ENCODE results near the gene FOXO3.

FOXO3 gene

DNA sequence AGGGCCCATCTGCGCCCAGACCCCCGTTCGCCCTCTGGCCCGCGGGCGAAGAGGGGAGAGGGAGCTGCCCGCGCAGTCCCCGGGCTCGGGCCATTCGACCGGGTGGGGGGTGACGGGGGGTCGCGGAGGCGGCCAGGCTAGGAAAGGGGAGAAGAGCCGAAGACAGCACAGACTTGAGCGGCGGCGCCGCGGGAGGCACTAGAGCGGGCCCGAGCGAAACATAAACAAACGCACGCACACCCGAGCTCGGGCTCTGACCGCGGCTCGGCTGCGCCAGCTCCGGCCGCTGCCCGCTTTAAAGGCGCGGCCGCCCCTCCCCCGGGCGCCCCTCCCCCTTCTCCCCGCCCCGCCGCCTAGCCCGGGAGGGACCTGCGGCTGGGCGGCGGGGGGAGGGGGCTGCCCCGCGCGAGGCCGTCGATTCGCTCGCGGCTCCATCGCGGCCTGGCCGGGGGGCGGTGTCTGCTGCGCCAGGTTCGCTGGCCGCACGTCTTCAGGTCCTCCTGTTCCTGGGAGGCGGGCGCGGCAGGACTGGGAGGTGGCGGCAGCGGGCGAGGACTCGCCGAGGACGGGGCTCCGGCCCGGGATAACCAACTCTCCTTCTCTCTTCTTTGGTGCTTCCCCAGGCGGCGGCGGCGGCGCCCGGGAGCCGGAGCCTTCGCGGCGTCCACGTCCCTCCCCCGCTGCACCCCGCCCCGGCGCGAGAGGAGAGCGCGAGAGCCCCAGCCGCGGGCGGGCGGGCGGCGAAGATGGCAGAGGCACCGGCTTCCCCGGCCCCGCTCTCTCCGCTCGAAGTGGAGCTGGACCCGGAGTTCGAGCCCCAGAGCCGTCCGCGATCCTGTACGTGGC lies at the start of gene FOXO3:
TSS of gene FOXO3 (plus strand) at position 455 of the 846 bp plus-strand sequence. CDS start at position 747, 292 bp downstream.
- peak; percentile 74 for DNase-seq (ENCODE audit: low spot score)
- TF ChIP-seq, protein P1, sequence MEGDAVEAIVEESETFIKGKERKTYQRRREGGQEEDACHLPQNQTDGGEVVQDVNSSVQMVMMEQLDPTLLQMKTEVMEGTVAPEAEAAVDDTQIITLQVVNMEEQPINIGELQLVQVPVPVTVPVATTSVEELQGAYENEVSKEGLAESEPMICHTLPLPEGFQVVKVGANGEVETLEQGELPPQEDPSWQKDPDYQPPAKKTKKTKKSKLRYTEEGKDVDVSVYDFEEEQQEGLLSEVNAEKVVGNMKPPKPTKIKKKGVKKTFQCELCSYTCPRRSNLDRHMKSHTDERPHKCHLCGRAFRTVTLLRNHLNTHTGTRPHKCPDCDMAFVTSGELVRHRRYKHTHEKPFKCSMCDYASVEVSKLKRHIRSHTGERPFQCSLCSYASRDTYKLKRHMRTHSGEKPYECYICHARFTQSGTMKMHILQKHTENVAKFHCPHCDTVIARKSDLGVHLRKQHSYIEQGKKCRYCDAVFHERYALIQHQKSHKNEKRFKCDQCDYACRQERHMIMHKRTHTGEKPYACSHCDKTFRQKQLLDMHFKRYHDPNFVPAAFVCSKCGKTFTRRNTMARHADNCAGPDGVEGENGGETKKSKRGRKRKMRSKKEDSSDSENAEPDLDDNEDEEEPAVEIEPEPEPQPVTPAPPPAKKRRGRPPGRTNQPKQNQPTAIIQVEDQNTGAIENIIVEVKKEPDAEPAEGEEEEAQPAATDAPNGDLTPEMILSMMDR (IDR thresholded peaks at IDR 0.05; ENCODE audit: extremely low read depth, missing control alignments) = no peak

DNA sequence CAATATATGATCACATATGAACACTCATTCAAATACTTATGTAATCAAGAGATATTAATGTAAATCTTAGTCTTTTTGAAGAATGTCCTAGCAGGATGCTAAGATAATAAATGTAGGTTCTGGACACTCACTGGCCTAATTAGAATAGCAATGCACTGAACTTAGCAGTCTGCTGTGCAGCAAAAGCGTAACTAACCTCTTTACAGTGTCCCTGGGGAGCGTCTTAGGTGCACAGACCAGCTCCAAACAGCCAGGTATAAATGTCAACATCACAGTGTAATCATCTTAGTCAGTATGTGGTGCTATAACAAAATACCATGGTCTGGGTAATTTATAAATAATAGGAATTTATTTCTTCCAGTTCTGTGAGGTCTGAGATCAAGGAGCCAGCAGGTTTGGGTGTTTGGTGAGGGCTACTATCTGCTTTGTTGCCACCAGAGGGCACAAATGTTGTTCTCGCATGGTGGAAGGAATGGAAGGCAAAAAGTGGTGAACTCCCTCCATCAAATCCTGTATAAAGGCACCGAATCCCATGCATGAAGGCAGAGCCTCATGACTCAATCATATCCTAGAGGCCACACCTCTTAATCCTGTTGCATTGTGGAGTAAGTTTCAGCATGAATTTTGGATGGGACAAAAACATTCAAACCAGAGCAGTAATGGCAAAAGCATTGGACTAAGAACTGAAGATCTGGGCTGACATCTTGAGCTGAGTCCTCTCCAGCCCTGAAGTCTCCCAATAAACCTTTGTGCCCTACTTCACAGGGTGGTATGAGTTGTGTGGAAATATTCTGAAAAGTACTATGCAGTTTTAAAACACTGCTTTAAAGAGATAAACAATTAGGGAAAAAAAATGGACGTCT lies 41.8 kb upstream of the FOXO3 start:
- no peak for DNase-seq (ENCODE audit: low spot score)
- TF ChIP-seq, protein P1 (IDR thresholded peaks at IDR 0.05; ENCODE audit: extremely low read depth, missing control alignments) = no peak

DNA sequence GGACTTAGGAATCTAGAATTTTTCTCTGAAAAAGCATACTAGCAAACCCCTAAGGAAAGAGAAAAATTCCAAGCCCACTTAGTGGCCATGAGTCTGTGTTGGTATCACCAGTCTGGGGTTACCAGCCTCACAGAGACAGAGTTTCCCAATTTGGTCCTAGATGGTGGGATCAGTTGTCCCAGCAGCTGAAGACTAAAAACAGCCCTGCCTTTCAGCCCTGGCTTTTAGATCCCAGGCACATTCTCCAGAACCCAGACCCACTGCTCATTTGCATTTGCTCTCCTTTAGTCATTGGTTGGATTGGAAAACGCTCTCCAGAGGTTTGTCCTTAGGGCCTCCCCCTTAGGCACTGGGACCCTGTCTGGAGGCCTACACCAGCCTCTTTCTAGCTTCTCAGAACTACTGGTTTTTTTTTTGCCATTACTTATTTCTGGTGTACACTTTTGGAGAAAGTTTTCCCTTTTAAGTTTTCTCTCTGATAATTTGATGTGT lies 39.1 kb upstream of the FOXO3 start:
- TF ChIP-seq, protein P1 (IDR thresholded peaks at IDR 0.05; ENCODE audit: extremely low read depth, missing control alignments) = no peak
- no peak for DNase-seq (ENCODE audit: low spot score)

DNA sequence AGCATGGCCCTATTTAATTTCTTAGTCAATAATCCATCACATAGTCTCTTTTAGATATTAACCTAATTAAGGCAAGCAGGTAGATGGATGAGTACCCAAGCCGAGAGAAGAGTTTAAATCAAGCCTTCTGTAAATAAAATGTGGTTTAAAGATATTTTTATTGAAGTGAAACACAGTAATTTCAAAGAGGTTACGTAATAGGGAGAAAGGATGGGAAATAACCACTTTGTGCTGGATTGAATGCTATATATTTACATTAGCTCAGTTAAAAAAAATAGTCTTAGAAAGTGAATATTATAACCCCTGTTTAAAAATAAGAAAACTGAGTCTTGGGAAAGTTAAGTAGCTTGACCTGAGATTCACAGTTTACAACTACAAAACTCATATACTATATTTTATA lies 37.0 kb upstream of the FOXO3 start:
- DNase-seq (ENCODE audit: low spot score) = no peak
- TF ChIP-seq, protein P1 (IDR thresholded peaks at IDR 0.05; ENCODE audit: extremely low read depth, missing control alignments) = no peak

DNA sequence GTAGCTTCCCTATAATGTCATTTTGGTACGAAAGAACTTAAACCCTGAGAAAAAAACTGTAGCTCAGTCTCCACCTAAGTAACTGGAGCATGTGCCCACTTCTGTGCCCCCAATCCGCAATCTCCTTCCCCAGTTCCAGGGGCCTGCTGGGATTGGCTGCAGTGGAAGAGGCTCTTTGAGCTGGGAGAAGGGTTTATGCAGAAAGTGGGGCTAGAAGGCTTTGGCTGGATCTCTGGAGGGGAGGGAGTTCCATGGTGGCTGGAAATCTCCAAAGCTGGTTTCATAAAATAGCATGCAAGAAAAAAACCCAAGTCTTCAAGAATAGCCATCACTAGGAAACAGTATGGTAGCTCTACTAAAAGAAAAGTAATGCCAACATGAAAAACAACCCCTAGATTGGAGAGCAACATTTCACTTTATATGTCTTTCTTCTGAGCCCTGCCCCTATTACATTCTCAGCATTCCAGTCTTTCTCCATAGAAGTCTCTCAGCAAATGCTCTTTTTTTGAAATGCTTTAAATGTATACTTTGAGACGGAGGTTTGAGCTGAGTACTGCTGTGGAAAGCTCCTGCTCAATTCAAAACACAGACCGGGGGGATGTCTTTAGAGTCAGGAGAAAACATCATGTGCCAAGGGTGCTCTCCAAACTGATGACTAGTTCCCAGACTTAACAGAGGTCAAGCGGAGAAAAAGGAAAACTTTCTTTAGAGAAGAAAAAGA lies 36.0 kb upstream of the FOXO3 start:
- TF ChIP-seq, protein P1 (IDR thresholded peaks at IDR 0.05; ENCODE audit: extremely low read depth, missing control alignments) = no peak
- DNase-seq (ENCODE audit: low spot score) = no peak

DNA sequence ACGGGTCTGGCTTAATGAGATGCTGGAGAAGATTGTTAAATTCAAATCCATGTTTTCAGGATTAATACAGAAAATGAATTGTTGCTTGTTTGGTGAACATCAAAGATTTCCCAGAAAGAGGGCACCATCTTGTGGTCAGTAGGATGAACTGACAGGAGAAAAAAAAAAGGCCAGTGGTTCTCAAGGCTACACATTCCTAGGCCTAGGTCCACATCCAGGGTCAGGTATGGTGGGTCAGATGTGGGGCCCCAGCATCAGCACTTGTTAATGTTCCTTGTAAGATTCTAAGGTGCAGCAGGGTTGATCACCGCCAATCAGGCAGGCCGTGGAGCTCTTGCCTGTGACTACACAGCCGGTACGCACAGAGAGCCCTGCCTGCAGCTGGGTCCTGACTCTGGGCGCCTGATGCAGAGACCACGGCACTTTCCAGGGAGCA lies 34.0 kb upstream of the FOXO3 start:
- peak; percentile 39 for DNase-seq (ENCODE audit: low spot score)
- TF ChIP-seq, protein P1 (IDR thresholded peaks at IDR 0.05; ENCODE audit: extremely low read depth, missing control alignments) = peak; percentile 63

All from GM20000 (cell line).